HL-60 (cell line): ENCODE measurements around the gene SPIN1.

Source experiments
- DNase-seq, 2 experiments: peaks; one replicate each; pipeline ENCODE4 v3.0.0-alpha.2; 2010 to 2020; ENCODE audit warnings: low read depth in 1 of 2, low spot score in 1 of 2
- H3K27ac ChIP-seq: fragments of 250-450 bp; sonication (Bioruptor Pico); replicated peaks from 2 replicates; pipeline ENCODE4 v1.5.1; 2020; ENCODE audit warnings: mild to moderate bottlenecking, moderate library complexity
- H3K27me3 ChIP-seq: fragments of 250-450 bp; sonication (Bioruptor Pico); 2 replicates; pipeline ENCODE4 v1.5.1; 2021; ENCODE audit warnings: mild to moderate bottlenecking, moderate library complexity; ENCODE audit not compliant: insufficient read depth, poor library complexity, severe bottlenecking
- H3K4me3 ChIP-seq: replicated peaks from 2 replicates; pipeline ENCODE4 v1.5.1; 2011; ENCODE audit warnings: mild to moderate bottlenecking, control low read depth, low read length; ENCODE audit not compliant: insufficient read depth
- GABPA ChIP-seq: IDR thresholded peaks from 2 replicates; pipeline ENCODE4 v1.6.1; 2012; ENCODE audit warnings: low read depth
- POLR2AphosphoS5 ChIP-seq: IDR thresholded peaks from 2 replicates; pipeline ENCODE4 v1.6.1; 2012; ENCODE audit warnings: low read depth
- SPI1 ChIP-seq: IDR thresholded peaks from 2 replicates; pipeline ENCODE4 v1.6.1; 2012; ENCODE audit warnings: low read depth, mild to moderate bottlenecking, borderline replicate concordance
- TF ChIP-seq, protein P1 (sequence below): IDR thresholded peaks from 2 replicates; pipeline ENCODE4 v1.6.1; 2012; ENCODE audit warnings: low read depth; ENCODE audit not compliant: insufficient replicate concordance
- TF ChIP-seq, protein P2 (sequence below): IDR thresholded peaks from one replicate; pipeline ENCODE4 v1.5.1; 2011; ENCODE audit warnings: low read length, control low read depth, inconsistent platforms; ENCODE audit not compliant: insufficient read depth

The SPIN1 gene

DNA sequence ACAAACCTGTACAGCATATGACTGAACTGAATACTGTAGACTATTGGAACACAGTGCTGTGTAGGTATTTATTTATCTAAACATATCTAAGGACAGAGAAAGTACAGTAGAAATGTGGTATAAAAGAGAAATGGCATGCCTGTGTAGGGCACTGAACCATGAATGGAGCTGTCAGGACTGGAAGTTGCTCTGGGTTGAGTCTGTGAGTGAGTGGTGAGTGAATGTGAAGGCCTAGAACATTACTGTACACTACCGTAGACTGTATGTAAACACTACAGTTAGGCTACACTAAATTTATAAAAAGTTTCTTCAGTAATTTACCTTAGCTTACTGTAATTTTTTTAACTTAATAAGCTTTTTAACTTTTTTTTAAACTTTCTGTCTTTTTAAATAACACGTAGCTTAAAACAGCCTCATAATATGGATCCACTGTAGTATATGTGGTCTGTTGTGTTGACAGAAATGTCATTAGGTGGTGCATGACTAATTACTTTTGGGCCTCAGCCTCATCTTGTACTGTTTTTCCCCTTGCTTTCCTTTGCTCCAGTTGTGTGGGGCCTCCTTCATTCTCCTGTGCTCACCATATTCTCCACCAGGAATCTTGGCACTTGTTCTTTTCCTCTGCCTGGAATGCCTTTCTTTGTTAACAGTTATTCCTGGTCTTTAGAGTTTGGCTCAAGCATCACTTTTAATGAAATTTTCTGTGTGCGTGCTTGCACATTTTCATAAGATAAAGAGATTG lies 8.8 kb downstream of the SPIN1 start:
- DNase-seq = no peak
- Histone ChIP-seq H3K27me3 (no peaks in the 10 kb centered on the region), H3K4me3 (no peak overlapping the region), H3K27ac (no peak overlapping the region)
- TF ChIP-seq, protein P1, sequence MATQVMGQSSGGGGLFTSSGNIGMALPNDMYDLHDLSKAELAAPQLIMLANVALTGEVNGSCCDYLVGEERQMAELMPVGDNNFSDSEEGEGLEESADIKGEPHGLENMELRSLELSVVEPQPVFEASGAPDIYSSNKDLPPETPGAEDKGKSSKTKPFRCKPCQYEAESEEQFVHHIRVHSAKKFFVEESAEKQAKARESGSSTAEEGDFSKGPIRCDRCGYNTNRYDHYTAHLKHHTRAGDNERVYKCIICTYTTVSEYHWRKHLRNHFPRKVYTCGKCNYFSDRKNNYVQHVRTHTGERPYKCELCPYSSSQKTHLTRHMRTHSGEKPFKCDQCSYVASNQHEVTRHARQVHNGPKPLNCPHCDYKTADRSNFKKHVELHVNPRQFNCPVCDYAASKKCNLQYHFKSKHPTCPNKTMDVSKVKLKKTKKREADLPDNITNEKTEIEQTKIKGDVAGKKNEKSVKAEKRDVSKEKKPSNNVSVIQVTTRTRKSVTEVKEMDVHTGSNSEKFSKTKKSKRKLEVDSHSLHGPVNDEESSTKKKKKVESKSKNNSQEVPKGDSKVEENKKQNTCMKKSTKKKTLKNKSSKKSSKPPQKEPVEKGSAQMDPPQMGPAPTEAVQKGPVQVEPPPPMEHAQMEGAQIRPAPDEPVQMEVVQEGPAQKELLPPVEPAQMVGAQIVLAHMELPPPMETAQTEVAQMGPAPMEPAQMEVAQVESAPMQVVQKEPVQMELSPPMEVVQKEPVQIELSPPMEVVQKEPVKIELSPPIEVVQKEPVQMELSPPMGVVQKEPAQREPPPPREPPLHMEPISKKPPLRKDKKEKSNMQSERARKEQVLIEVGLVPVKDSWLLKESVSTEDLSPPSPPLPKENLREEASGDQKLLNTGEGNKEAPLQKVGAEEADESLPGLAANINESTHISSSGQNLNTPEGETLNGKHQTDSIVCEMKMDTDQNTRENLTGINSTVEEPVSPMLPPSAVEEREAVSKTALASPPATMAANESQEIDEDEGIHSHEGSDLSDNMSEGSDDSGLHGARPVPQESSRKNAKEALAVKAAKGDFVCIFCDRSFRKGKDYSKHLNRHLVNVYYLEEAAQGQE = no peak
- no peak for TF ChIP-seq SPI1
- no peak for TF ChIP-seq POLR2AphosphoS5
- TF ChIP-seq GABPA = no peak
- TF ChIP-seq, protein P2, sequence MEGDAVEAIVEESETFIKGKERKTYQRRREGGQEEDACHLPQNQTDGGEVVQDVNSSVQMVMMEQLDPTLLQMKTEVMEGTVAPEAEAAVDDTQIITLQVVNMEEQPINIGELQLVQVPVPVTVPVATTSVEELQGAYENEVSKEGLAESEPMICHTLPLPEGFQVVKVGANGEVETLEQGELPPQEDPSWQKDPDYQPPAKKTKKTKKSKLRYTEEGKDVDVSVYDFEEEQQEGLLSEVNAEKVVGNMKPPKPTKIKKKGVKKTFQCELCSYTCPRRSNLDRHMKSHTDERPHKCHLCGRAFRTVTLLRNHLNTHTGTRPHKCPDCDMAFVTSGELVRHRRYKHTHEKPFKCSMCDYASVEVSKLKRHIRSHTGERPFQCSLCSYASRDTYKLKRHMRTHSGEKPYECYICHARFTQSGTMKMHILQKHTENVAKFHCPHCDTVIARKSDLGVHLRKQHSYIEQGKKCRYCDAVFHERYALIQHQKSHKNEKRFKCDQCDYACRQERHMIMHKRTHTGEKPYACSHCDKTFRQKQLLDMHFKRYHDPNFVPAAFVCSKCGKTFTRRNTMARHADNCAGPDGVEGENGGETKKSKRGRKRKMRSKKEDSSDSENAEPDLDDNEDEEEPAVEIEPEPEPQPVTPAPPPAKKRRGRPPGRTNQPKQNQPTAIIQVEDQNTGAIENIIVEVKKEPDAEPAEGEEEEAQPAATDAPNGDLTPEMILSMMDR = no peak

DNA sequence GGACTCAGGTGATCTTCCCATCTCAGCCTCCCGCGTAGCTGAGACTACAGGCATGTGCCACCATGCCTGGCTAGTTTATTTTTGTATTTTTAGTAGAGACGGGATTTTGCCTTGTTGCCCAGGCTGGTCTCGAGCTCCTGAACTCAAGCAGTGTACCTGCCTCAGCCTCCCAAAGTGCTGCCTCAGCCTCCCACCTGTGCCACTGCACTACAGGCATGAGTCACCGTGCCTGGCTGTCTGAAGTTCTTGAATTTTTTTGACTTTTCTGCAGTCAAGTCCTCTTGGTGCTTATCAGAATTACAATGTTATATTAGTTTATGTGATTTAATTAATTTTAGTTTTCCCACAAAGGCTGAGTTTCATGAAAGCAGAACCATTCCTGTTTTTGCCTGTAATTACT lies 9.8 kb downstream of the SPIN1 start:
- TF ChIP-seq, protein P2 = no peak
- TF ChIP-seq POLR2AphosphoS5 = no peak
- no peak for TF ChIP-seq GABPA
- TF ChIP-seq, protein P1 = no peak
- TF ChIP-seq SPI1 = no peak
- Histone ChIP-seq H3K27ac (no peak overlapping the region), H3K4me3 (no peak overlapping the region), H3K27me3 (no peaks in the 10 kb centered on the region)
- no peak for DNase-seq

DNA sequence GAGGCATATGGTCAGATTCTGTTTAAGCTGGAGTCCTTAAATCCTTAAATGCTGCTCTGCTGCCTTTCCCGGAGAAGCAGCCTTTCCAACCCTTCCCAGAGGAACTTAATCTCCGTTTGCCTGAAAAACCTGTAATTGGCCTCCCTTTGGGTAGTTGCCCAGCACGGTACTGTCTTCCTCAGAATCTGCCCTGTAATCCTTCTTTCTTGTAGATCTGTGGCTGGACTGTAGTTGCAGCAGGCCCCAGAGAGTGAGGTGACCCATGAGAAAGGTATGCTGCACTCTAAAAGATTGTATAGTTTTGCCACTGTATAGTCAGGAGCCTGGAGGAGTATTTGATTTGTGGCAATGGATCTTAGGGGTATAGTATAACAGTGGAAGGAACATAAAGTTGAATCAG lies 11.7 kb downstream of the SPIN1 start:
- DNase-seq = no peak
- TF ChIP-seq SPI1 = no peak
- TF ChIP-seq, protein P1 = no peak
- no peak for TF ChIP-seq GABPA
- no peak for TF ChIP-seq POLR2AphosphoS5
- TF ChIP-seq, protein P2 = no peak
- H3K4me3 ChIP-seq = no peak overlapping the region
- no peaks in the 10 kb centered on the region for H3K27me3 ChIP-seq
- no peak overlapping the region for H3K27ac ChIP-seq
